GM19395 (cell line): Measurements from ENCODE around the gene ARHGAP26.
A peak's percentile ranks its signal among the peaks of the same experiment; 100 is the strongest.
"Not testable (repeated sequence)": the region's sequence is repeated elsewhere in the genome, so short reads cannot be mapped to it uniquely, and the experiment has no call there.

Experiments used
- ATAC-seq: cut with Tn5 transposase; IDR thresholded peaks from one replicate; pipeline ENCODE4 v1.9.1; 2021; ENCODE audit warnings: mild to moderate bottlenecking, moderate library complexity; ENCODE audit not compliant: unreplicated experiment

ARHGAP26 gene

DNA sequence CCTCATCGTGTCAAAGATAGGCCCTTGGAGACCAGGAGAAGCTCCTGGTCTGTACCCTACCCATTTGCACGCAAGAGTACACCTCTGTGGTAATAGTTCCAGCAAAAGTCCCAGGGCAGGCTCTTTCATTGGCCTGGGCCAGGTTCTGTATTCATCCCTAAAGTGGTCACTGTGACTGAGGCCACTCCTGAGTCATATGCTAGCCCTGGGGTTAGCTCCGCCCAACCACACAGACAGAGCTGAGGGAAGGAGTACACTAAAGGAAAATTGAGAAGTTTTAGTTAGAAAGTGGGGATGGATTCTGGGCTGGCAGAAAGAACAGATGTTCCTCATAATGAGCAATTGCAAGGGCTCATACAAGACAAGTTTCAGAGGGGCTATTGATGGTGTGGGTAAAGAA lies 206.7 kb downstream of the ARHGAP26 start:
- no peak for ATAC-seq

DNA sequence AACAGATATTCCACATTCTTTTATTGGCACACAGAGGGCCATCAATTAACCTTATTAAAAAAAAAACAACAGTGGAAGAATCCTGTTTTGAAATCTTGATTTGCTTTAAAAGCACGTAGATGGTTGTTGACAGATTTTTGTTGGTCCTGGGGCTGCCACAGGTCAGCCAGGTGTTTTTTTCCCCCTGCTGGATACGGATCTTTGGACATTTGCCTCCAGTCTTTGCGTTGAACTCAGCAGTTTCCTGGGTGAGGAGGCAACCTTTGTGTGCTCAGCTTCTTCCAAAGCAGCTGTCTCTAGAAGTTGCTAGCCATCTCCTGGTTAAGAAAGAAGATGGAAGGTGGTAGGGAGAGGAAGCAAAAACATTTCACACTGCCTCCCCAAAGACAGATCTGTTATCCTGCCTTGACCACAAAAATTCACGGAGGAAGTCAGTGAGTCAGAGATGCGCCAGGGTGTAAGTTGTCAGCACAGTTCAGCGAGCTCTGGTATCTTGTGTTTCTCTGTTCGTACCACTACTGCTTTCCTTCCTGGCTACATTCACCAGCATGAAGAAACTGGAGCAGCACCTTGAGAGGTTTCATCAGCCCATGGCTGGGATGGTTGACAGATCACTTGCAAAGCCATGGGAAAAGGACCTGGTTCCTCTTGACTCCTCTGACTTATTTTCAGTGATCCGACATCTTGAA lies 207.3 kb downstream of the ARHGAP26 start:
- ATAC-seq, result peak; percentile 95

DNA sequence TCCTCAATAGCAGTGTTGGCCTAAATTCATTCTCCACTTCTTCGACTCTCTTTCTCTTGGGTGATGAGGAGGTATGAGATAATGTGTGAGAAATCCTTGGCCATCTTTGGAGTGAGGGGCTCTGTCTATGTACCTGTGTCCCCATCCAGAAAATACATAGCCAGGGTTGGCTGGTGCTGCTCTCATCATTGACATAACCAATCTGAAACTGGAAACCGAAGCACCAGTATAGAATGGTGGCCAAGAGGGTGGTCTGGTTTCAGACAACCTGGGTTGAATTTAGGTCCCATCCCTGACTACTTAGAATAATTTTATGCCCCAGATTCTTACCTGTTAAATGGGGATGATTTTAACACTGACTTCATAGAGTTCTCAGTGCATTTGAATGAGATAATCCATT lies 208.1 kb downstream of the ARHGAP26 start:
- ATAC-seq, result no peak

DNA sequence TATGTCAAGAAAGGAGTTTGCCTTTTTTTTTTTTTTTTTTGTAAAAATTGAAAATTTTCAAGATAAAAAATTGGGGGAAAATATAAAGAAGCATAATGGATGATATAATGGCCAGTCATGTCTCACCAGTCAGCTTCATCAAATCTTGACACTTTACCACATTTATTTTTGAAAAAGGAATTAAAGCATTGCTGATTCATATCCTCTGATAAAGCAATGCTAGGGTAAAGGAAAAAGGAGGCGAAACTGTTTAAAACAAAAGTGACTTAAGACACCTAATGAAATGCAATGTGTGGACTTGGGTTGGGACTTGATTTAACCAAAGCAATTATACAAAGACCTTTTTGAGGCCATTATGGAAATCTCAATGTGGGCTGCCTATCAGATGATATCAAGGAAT lies 208.5 kb downstream of the ARHGAP26 start:
- no peak for ATAC-seq

DNA sequence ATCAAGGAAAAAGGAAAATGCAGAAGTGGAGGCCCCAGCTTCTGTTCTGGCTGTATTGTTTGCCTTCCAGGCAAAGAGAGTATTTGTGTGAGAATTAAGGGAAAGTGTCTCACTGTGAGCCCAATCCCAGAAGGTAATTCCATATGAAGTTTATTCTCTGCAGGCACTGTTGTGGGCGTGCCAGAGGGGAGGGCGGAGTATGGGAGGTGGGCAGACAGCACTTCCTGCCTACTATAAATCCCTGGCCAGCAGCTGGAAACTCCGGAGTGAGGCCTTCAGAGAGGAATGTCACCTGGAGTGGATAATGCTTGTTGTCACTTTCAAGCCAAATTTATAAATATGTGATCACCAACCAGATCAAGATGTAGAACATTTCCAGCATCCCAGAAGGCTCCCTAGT lies 209.5 kb downstream of the ARHGAP26 start:
- ATAC-seq, result no peak

DNA sequence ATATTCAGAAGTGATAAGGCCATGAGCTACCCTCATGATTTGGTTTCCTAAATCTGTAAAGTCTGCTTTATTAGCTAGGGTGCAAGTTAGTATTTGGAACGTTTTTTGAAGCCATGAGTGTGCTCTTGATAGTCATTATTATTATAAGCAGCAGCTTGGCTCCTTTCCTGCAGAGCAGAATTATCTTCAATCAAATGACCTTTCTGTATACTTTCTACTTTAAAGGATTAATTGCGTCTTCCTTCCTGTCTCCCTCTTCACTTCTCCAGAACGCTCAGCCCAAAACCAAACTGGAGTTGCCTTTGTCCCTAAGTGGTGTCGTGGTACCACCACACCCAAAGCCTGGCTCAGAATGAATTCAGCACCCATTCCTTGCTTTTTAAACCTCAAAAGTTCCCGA lies 211.3 kb downstream of the ARHGAP26 start:
- no peak for ATAC-seq

DNA sequence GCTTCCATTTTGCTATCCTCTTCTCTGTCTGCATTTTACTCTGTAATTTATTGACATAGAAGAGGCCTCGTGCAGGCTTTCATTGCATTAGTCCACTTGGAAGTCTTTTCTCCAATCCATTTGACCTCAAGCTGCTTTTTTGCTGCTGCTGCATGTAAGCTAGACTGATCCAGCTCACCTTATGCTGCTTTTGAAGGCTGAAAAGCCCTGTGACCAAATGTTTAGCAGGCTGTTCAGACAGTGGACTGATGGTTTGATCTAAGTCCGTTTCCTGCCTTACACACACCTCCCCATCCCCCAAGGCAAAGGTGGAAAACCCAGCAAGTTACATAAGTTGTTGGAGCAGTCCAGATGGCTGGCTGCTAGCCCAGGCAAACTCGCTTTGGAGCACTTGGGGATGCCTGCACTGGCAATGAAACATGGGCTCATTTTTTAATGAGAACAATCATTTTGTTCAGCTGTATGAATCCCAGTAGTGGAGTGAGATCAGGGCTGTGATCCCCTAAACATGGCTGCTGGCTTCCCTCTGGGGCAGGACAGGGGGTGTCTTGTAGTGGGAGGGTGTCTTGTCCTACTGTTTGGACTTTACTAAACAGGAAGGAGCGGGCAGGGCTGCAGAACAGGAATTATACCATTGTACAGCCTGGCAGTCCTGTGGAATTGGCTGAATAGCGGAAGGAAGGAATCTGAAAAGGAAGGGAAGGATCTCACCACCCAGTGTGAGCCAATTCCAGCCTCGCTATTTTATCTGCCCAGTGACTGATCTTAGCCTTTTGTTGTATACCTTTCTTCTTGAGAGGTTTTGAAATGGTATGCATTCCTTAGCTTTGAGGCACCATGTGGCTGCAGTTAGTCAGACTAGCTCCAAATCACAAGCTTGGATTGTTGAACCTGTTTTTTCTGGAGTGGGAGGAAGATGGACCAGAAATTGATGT lies 212.0 kb downstream of the ARHGAP26 start:
- ATAC-seq, result no peak

DNA sequence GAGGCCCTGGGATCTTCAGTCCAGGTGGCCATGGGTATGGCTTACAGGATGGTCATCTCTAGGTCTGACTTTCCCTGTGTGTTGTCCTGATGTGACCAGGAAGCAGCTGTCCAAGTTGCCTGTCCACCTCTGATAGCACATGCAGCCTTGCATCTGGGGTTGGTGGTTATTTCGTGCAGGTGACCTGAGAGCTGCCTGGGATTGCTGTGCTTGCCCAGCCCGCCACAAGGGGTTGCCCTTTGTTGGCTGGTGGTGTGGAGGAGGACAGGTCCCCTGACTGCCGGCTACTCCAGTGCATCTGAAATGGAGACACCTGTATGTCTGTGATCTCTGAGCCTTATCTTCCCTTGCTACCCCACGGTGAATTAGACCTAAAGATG lies 212.6 kb downstream of the ARHGAP26 start:
- no peak for ATAC-seq

DNA sequence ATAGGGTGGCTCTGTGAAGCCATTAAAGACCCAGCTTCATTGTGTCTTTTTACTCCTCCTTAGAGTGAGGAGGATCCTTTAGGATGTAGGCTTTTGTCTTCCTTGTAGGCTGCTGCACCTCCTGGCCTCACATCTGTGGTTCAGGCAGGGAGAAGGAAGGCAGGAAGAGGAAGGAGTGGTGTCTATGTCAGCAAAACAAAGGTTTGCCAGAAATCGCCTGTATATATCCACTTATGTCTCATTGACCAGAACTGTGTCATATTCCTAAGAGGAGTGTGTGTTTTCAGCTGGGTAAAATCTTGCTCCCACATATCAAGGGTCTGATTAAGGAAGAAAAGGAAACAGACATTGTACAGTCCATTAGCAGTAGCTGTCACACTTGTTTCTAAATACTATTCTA lies 213.8 kb downstream of the ARHGAP26 start:
- no peak for ATAC-seq

DNA sequence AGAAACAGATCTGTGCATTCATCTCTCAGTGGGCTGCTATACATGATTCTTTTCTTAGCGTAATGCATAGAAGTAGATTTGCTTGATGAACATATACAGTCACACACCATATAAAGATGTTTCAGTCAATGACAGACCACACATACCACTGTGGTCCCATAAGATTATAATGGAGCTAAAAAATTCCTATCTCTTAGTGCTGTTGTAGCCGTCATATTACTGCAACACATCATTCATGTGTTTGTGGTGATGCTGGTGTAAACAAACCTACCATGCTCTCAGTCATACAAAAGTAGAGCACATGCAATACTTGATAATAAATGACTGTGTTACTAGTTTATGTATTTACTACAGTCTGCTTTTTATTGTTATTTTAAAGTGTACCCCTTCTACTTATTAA lies 214.3 kb downstream of the ARHGAP26 start:
- ATAC-seq, result no peak

DNA sequence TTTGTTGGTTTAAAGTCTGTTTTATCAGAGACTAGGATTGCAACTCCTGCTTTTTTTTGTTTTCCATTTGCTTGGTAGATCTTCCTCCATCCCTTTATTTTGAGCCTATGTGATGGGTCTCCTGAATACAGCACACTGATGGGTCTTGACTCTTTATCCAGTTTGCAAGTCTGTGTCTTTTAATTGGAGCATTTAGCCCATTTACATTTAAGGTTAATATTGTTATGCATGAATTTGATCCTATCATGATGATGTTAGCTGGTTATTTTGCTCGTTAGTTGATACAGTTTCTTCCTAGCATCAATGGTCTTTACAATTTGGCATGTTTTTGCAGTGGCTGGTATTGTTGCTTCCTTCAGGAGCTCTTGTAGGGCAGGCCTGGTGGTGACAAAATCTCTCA lies 219.1 kb downstream of the ARHGAP26 start:
- ATAC-seq, result not testable (repeated sequence)

DNA sequence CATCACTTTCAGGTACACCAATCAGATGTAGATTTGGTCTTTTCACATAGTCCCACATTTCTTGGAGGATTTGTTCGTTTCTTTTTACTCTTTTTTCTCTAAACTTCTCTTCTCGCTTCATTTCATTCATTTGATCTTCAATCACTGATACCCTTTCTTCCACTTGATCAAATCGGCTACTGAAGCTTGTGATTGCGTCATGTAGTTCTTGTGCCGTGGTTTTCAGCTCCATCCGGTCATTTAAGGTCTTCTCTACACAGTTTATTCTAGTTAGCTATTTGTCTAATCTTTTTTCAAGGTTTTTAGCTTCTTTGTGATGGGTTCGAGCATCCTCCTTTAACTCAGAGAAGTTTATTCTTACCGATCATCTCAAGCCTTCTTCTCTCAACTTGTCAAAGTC lies 219.9 kb downstream of the ARHGAP26 start:
- ATAC-seq, result not testable (repeated sequence)

DNA sequence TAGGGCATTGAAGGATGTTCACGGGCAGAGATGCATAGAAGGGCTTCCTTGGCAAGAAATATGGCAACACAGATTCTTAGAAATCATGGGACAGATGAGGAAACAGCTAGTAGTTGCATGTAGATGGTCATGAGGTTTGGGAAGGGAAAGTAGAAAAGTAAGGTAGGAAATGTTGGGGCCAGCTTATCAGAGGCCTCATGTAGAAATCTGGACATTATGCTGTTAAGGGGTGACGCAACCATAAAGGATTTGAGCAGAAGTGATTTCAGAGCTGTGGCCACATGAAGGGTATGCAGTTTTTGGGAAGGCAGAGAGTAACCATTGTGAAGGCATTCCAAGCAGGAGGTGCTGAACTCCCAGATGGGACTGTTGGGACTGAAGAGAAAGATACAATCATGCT lies 224.0 kb downstream of the ARHGAP26 start:
- ATAC-seq, result no peak

DNA sequence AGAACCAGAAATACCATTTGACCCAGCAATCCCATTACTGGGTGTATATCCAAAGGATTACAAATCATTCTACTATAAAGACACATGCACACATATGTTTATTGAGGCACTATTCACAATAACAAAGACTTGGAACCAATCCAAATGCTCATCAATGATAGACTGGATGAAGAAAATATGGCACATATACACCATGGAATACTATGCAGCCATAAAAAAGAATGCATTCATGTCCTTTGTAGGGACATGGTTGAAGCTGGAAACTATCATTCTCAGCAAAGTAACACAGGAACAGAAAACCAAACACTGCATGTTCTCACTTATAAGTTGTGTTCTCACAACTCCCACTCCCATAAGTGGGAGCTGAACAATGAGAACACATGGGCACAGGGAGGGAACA lies 225.4 kb downstream of the ARHGAP26 start:
- not testable (repeated sequence) for ATAC-seq

DNA sequence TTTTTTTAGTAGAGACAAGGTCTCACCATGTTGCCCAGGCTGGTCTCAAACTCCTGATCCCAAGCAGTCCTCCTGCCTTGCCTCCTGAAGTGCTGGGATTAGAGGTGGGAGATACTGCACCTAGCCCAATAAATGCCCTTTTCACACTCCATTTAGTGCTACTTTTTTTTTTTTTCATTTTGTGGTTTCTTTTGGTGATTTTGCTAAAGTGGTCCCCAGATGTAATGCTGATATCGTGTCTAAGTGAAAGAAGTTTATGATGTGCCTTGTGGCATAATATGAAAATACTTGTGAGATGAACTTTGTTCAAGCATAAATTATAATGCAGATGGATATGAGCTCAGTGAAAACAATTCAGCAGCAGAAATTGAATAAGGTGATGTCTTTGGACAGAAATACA lies 227.4 kb downstream of the ARHGAP26 start:
- no peak for ATAC-seq

DNA sequence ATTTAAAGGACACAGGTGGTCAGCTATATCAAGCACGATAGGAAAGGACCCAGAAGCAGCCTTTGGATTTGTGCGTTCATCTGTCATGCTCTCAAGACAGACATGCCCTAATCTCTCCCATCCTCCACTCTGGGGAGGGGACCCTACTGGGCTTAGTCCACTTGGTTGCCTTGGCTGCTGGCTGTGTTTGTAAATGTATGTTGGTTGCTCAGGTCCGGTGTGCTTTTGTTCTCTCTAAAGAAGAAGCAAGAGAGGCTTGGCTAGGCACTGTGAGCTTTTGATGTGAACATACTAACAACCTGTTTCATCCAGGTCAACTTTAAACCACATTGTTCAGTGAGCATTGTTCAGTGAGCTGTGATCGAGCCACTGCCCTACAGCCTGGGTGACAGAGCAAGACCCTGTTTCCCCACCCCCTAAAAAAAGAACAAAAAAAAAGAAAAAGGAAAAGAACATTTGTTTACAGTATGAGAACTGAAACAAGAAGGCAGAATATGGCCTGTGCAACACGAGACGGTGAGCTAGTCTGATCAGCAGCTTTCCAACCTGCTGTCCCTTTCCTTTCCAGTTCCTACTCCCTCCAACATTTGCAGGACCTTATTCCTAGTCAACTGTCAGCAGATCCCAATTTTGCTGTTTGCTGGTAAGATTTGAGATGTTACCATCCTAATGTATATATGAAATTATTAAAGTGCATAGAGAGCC lies 228.3 kb downstream of the ARHGAP26 start:
- no peak for ATAC-seq

DNA sequence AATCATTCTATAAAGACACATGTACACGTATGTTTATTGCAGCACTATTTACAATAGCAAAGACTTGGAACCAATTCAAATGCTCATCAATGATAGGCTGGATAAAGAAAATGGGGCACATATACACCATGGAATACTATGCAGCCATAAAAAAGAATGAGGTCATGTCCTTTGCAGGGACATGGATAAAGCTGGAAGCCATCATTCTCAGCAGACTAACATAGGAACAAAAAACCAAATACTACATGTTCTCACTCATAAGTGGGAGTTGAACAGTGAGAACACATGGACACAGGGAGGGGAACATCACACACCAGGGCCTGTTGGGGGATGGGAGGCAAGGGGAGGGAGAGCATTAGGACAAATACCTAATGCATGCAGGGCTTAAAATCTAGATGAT lies 230.4 kb downstream of the ARHGAP26 start:
- ATAC-seq, result not testable (repeated sequence)

DNA sequence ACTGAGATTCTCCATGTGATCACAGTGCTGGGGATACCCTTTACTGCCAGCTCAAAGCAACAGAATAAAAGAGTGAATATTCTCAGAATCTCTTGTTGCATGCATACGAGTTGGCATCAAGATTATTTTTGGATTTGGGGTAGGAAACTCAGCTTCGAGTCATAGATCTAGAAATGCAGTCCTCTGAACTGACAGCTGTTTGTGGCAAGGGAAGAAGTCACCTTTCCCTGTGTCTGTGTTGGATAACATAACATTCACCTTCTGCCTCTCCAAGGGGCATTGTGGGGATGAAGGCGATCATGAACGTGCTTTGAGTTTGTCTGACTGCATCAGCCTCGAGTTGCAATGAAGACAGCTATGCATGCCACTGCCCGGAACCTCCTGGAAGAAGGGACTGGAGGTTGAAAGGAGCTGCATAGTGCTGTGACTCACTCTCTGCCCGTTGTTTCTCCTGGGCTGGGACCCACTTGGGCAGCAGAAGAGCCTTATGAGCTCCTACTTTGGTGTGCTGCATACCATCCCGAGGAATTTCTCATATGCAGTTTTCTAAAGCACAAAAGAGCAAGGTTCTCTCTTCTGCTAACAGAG lies 231.7 kb downstream of the ARHGAP26 start:
- peak; percentile 1 for ATAC-seq

DNA sequence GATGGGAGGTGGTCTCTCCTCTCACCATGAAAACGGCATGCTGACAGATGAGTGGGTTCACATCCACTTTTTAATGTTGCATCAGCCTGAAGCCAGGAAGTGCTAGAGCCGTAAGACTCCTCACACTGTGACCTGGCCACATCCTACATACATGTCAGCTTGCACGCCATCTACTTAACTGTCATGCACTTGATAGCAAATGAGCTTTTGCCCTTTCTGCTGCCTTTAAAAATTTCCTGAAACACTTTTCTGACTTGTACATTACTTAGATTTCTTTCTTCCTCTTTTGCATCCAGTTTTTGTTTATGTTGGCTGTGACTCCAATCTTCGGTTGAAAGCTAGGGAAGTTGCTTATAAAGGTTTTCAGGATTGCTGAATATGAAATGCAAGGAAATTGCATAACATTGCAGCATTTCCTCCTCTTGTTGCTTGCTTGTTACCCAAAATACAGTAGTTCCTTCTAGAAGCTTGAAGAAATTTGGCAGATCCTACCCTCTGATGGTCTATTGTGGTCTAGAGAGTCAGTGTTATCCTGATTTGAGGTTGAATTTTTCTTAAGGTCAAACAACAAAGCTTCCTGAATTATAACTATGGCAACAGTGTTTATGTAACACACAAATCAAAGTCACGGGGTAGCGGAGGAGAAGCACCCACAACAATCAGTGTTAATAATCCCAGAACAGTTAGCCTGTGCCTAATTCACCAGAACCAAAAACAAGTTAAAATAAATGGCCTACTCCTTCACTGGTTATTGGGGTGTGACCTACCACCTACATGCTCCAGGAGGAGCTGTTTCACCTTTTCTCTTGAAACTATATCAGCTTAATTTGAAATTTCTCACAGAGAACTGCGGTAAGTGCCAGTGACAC lies 232.5 kb downstream of the ARHGAP26 start:
- ATAC-seq, result peak; percentile 78

DNA sequence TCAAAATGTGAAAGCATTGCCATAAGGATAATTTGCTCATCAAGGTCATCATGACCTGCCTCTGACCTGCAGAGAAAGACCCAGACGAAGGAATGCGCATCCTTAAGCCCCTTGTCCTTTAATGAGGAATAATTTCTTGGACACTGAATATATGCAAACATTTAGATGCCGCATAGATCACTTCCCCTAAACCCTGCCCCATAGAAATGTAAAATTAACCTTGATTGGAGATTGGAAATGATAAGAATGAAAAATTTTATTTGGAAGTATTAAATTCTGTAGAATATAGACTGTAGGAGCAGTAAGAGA lies 233.1 kb downstream of the ARHGAP26 start:
- no peak for ATAC-seq
